ENCODE results near the gene AIF1. TPM values are rescaled to one million over a fixed set of nuclear protein-coding genes. Genes with fewer than 3 reads are reported as not detected.
"Not testable (repeated sequence)": the region's sequence is repeated elsewhere in the genome, so short reads cannot be mapped to it uniquely, and the experiment has no call there.

Gene AIF1
- total RNA-seq, 4 donors from 2014 or later: 4.3 to 11.0 (median 4.8) TPM

- no peaks in the 10 kb centered on the region for H3K4me1 ChIP-seq
- no peak overlapping the region for H3K27ac ChIP-seq
- no peaks in the 10 kb centered on the region for H3K36me3 ChIP-seq
- ATAC-seq: no peak
- in situ Hi-C loops (cut with MboI; ENCODE audit: low sequenced_read_pairs in 4 of 4) (no loop called here), intact Hi-C loops (cut with DNase I; ENCODE audit: low total_unique reads) (no loop called here)
- H3K9me3 ChIP-seq: no peaks in the 10 kb centered on the region
- no peak overlapping the region for H3K4me3 ChIP-seq
- TF ChIP-seq POLR2A (IDR thresholded peaks at IDR 0.05): no peak
- TF ChIP-seq, protein P1, sequence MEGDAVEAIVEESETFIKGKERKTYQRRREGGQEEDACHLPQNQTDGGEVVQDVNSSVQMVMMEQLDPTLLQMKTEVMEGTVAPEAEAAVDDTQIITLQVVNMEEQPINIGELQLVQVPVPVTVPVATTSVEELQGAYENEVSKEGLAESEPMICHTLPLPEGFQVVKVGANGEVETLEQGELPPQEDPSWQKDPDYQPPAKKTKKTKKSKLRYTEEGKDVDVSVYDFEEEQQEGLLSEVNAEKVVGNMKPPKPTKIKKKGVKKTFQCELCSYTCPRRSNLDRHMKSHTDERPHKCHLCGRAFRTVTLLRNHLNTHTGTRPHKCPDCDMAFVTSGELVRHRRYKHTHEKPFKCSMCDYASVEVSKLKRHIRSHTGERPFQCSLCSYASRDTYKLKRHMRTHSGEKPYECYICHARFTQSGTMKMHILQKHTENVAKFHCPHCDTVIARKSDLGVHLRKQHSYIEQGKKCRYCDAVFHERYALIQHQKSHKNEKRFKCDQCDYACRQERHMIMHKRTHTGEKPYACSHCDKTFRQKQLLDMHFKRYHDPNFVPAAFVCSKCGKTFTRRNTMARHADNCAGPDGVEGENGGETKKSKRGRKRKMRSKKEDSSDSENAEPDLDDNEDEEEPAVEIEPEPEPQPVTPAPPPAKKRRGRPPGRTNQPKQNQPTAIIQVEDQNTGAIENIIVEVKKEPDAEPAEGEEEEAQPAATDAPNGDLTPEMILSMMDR (IDR thresholded peaks at IDR 0.05 in 4 of 5, conservative IDR thresholded peaks at IDR 0.05 in 1 of 5): no peak
- DNase-seq: no peak
- H3K27me3 ChIP-seq: peaks cover 0 to 5% (median 0%) of the 10 kb centered on the region in 3 donors
These were observed 28.3 kb upstream of the AIF1 start for GRCh38 chr6:31586599-31587281.

GRCh38 chr6:31587791-31588777 lies 26.9 kb upstream of the AIF1 start:
- intact Hi-C loops (cut with DNase I; ENCODE audit: low total_unique reads) (no loop called here), in situ Hi-C loops (cut with MboI; ENCODE audit: low sequenced_read_pairs in 4 of 4) (no loop called here)
- H3K27ac ChIP-seq: no peak overlapping the region
- ATAC-seq (no peak), DNase-seq (no peak)
- no peaks in the 10 kb centered on the region for H3K36me3 ChIP-seq
- no peak for TF ChIP-seq POLR2A (IDR thresholded peaks at IDR 0.05)
- TF ChIP-seq, protein P1 (IDR thresholded peaks at IDR 0.05 in 4 of 5, conservative IDR thresholded peaks at IDR 0.05 in 1 of 5): no peak
- no peak overlapping the region for H3K4me3 ChIP-seq
- no peaks in the 10 kb centered on the region for H3K4me1 ChIP-seq
- peaks cover 0 to 5% (median 0%) of the 10 kb centered on the region in 3 donors for H3K27me3 ChIP-seq
- no peaks in the 10 kb centered on the region for H3K9me3 ChIP-seq

DNA sequence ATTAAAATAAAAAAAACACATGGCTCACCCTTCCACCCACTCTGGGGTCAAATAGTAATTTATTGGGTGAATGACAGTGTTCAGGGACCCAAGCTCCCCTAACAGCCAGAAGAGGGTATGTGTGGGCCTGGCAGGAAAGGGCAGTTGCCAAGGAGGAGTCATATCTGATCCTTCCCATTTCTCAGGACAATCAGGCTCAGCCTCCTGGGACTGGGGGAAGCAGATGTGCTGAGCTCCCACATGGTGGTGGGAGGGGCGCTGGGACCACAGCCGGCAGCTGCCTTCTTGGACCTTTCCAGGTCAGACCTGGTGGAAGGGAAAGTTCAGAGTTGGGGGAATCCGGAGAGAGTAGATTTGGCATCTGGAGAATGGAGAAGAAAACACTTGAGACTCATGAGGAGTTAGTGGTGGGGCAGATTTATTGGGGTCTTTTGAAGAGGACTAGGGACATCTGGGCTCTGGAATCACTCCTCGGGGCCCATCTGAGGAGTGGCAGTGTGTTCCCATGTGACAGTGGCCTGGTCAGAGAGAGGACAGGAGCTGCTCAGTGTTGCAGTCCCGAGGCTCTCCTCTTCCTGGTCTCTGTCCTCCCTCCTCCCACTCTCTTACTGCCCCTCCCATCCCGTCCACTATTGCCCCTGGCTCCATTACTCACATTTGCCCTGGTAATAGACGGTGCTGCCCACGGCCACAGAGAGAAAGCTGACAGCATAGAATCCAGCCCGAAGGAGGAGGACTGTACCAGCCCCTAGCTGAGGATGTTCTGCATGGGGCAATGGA lies 26.0 kb upstream of the AIF1 start:
- TF ChIP-seq POLR2A (IDR thresholded peaks at IDR 0.05): no peak
- TF ChIP-seq, protein P1 (IDR thresholded peaks at IDR 0.05 in 4 of 5, conservative IDR thresholded peaks at IDR 0.05 in 1 of 5): no peak
- no peaks in the 10 kb centered on the region for H3K36me3 ChIP-seq
- DNase-seq (no peak), ATAC-seq (no peak)
- in situ Hi-C loops (cut with MboI; ENCODE audit: low sequenced_read_pairs in 4 of 4): no loop called here
- no peaks in the 10 kb centered on the region for H3K9me3 ChIP-seq
- no peaks in the 10 kb centered on the region for H3K4me1 ChIP-seq
- intact Hi-C loops (cut with DNase I; ENCODE audit: low total_unique reads): no loop called here
- peaks cover 0 to 5% (median 0%) of the 10 kb centered on the region in 3 donors for H3K27me3 ChIP-seq
- no peak overlapping the region for H3K27ac ChIP-seq
- H3K4me3 ChIP-seq: no peak overlapping the region

DNA sequence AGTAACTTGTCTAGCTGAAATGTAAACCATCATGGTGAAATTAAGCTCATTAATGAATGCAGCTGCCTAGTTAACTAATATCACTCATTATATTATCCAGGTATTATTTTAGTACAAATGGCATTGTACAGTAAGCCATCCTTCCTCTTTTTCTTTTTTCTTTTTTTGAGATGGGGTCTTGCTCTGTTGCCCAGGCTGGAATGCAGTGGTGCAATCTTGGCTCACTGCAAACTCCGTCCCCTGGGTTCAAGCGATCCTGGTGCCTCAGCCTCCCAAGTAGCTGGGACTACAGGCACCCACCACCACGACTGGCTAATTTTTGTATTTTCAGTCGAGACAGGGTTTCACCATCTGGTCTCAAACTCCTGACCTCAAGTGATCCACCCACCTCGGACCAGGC lies 24.3 kb upstream of the AIF1 start:
- ATAC-seq; H3K4me1 ChIP-seq; H3K9me3 ChIP-seq; H3K27ac ChIP-seq; H3K36me3 ChIP-seq; H3K4me3 ChIP-seq; H3K27me3 ChIP-seq; intact Hi-C loops (cut with DNase I; ENCODE audit: low total_unique reads); DNase-seq: not testable (repeated sequence)
- in situ Hi-C loops (cut with MboI; ENCODE audit: low sequenced_read_pairs in 4 of 4): loop anchor here in 1 of 4 donors (10.0 kb wide), 1 partner anchor 46 kb away; the partner anchor contains the start of genes ATP6V1G2, DDX39B and NFKBIL1

All from gastrocnemius medialis (tissue), 4 donors.